Activated CD8-positive, alpha-beta T cell treated with anti-CD3 and anti-CD28 coated beads for 36 hours (primary cell): ENCODE results near the gene CSTB. TPM values are rescaled to one million over a fixed set of nuclear protein-coding genes. Genes with fewer than 3 reads are reported as not detected.

ENCODE experiments used
- ATAC-seq: fragments of 200-7000 bp; cut with Tn5 transposase; one replicate; pipeline ENCODE4 v1.10.0; 2021; ENCODE audit warnings: mild to moderate bottlenecking, moderate library complexity
- CTCF ChIA-PET: fragments of 350-600 bp; sonication (Branson Sonifier 250); formaldehyde crosslinking; loops from one replicate; lab custom pipeline; 2021; ENCODE audit warnings: antibody characterized with exemption; lab: Charles Lee
- POLR2A ChIA-PET: fragments of 350-600 bp; sonication (Branson Sonifier 250); formaldehyde crosslinking; loops from one replicate; lab custom pipeline; 2021; ENCODE audit warnings: antibody characterized with exemption; lab: Charles Lee
- DNase-seq: peaks from one replicate; pipeline ENCODE4 v3.0.0-alpha.2; 2020
- H3K27ac Mint-ChIP-seq: one replicate; pipeline ENCODE4 v1.8.0; 2021; ENCODE audit warnings: mild to moderate bottlenecking, mixed read lengths
- H3K27me3 Mint-ChIP-seq: one replicate; pipeline ENCODE4 v1.8.0; 2021; ENCODE audit warnings: mixed read lengths
- H3K36me3 Mint-ChIP-seq: one replicate; pipeline ENCODE4 v1.8.0; 2021; ENCODE audit warnings: low read depth, mixed read lengths
- H3K4me1 Mint-ChIP-seq: one replicate; pipeline ENCODE4 v1.8.0; 2021; ENCODE audit warnings: low read depth, mixed read lengths
- H3K4me3 Mint-ChIP-seq: one replicate; pipeline ENCODE4 v1.8.0; 2021; ENCODE audit warnings: mild to moderate bottlenecking, moderate library complexity, mixed read lengths
- H3K9me3 Mint-ChIP-seq: one replicate; pipeline ENCODE4 v1.8.0; 2021; ENCODE audit warnings: mixed read lengths
- CTCF ChIP-seq: fragments of 200-600 bp; IDR thresholded peaks from one replicate; pipeline ENCODE4 v1.8.0; 2022; ENCODE audit warnings: antibody characterized with exemption, mild to moderate bottlenecking
- intact Hi-C: fragments of 100-400 bp; cut with micrococcal nuclease; formaldehyde crosslinking; loops from one replicate; pipeline ENCODE4 v1.10.0; 2022
- total RNA-seq, 2 experiments: library from RNA; stranded (reverse); gene quantifications; one replicate each; pipeline ENCODE4 v1.2.3, GENCODE V29; 2021

Gene CSTB
- total RNA-seq, 2 experiments from 2014 or later, result 18.6 to 20.7 TPM

GRCh38 chr21:43816611-43817071, 40.5 kb upstream of the CSTB start:
- Mint-ChIP-seq H3K27ac (no peak overlapping the region), H3K4me1 (peaks cover 3% of the 10 kb centered on the region), H3K9me3 (peaks cover 4% of the 10 kb centered on the region), H3K36me3 (peaks cover 5% of the 10 kb centered on the region), H3K4me3 (no peak overlapping the region), H3K27me3 (no peaks in the 10 kb centered on the region)
- intact Hi-C loops, result loop anchor here (10.0 kb wide), 1 partner anchor 118 kb away; no protein-coding TSS in a partner anchor
- DNase-seq, result no peak
- ChIA-PET POLR2A (interaction anchor here (0.6 kb wide), 1 partner anchor 8 kb away, joined by 3 read pairs; no protein-coding TSS in a partner anchor), CTCF (interaction anchor here (1.2 to 1.6 kb wide), 3 partner anchors 8 to 29 kb away, joined by 3 read pairs; no protein-coding TSS in a partner anchor)
- ATAC-seq, result no peak
- TF ChIP-seq CTCF, result no peak

GRCh38 chr21:43815991-43816390, 39.9 kb upstream of the CSTB start:
- DNase-seq, result no peak
- CTCF ChIA-PET, result interaction anchor here (1.2 to 1.6 kb wide), 3 partner anchors 9 to 30 kb away, joined by 3 read pairs; no protein-coding TSS in a partner anchor
- H3K4me3 Mint-ChIP-seq, result no peak overlapping the region
- POLR2A ChIA-PET, result no interaction called here
- no peak overlapping the region for H3K27ac Mint-ChIP-seq
- no peaks in the 10 kb centered on the region for H3K27me3 Mint-ChIP-seq
- intact Hi-C loops, result loop anchor here (10.0 kb wide), 1 partner anchor 119 kb away; no protein-coding TSS in a partner anchor
- ATAC-seq, result no peak
- peaks cover 5% of the 10 kb centered on the region for H3K36me3 Mint-ChIP-seq
- TF ChIP-seq CTCF, result no peak
- peaks cover 3% of the 10 kb centered on the region for H3K4me1 Mint-ChIP-seq
- H3K9me3 Mint-ChIP-seq, result peaks cover 4% of the 10 kb centered on the region

GRCh38 chr21:43815107-43815613, 39.1 kb upstream of the CSTB start:
- H3K9me3 Mint-ChIP-seq, result peaks cover 4% of the 10 kb centered on the region
- CTCF ChIA-PET, result no interaction called here
- no peak overlapping the region for H3K4me3 Mint-ChIP-seq
- intact Hi-C loops, result loop anchor here (10.0 kb wide), 1 partner anchor 120 kb away; no protein-coding TSS in a partner anchor
- H3K36me3 Mint-ChIP-seq, result peaks cover 5% of the 10 kb centered on the region
- DNase-seq, result no peak
- no peaks in the 10 kb centered on the region for H3K27me3 Mint-ChIP-seq
- POLR2A ChIA-PET, result no interaction called here
- H3K4me1 Mint-ChIP-seq, result peaks cover 6% of the 10 kb centered on the region
- ATAC-seq, result no peak
- no peak for TF ChIP-seq CTCF
- H3K27ac Mint-ChIP-seq, result no peak overlapping the region

- Mint-ChIP-seq H3K36me3 (peaks cover 5% of the 10 kb centered on the region), H3K27ac (no peak overlapping the region), H3K4me1 (peaks cover 6% of the 10 kb centered on the region), H3K4me3 (no peak overlapping the region), H3K9me3 (peaks cover 4% of the 10 kb centered on the region), H3K27me3 (no peaks in the 10 kb centered on the region)
- no peak for TF ChIP-seq CTCF
- DNase-seq, result no peak
- no peak for ATAC-seq
- intact Hi-C loops, result loop anchor here (10.0 kb wide), 1 partner anchor 120 kb away; no protein-coding TSS in a partner anchor
- ChIA-PET POLR2A (no interaction called here), CTCF (no interaction called here)
These were observed 38.4 kb upstream of the CSTB start for GRCh38 chr21:43814215-43815106.
